Measurements from ENCODE around the gene C2orf69. TPM values are rescaled to one million over a fixed set of nuclear protein-coding genes. Genes with fewer than 3 reads are reported as not detected.

C2orf69 gene
- total RNA-seq, 4 donors from 2014 or later: 8.5 to 12.3 (median 9.0) TPM

GRCh38 chr2:199883474-199884212 lies 27.4 kb upstream of the C2orf69 start:
- Histone ChIP-seq H3K27me3 (no peaks in the 10 kb centered on the region), H3K36me3 (no peaks in the 10 kb centered on the region), H3K9me3 (no peaks in the 10 kb centered on the region), H3K27ac (no peak overlapping the region), H3K4me3 (no peak overlapping the region), H3K4me1 (no peaks in the 10 kb centered on the region)
- TF ChIP-seq POLR2A (IDR thresholded peaks at IDR 0.05) (no peak), CTCF (IDR thresholded peaks at IDR 0.05) (no peak)
- no peak for DNase-seq

- no peaks in the 10 kb centered on the region for H3K27me3 ChIP-seq
- DNase-seq: no peak
Observed at GRCh38 chr2:199895406-199895805, 15.7 kb upstream of the C2orf69 start.

GRCh38 chr2:199896617-199897016 lies 14.5 kb upstream of the C2orf69 start:
- Histone ChIP-seq H3K36me3 (no peaks in the 10 kb centered on the region), H3K27me3 (no peaks in the 10 kb centered on the region), H3K9me3 (no peaks in the 10 kb centered on the region), H3K4me3 (no peak overlapping the region), H3K4me1 (no peaks in the 10 kb centered on the region), H3K27ac (no peak overlapping the region)
- DNase-seq: no peak
- TF ChIP-seq POLR2A (IDR thresholded peaks at IDR 0.05) (no peak), CTCF (IDR thresholded peaks at IDR 0.05) (no peak)

More at GRCh38 chr2:199895406-199895805, 15.7 kb upstream of the C2orf69 start:
- Histone ChIP-seq H3K4me1 (no peaks in the 10 kb centered on the region), H3K27ac (no peak overlapping the region), H3K36me3 (no peaks in the 10 kb centered on the region), H3K9me3 (no peaks in the 10 kb centered on the region), H3K4me3 (no peak overlapping the region)
- no peak for TF ChIP-seq POLR2A (IDR thresholded peaks at IDR 0.05)
- no peak for TF ChIP-seq CTCF (IDR thresholded peaks at IDR 0.05)

- no peaks in the 10 kb centered on the region for H3K4me1 ChIP-seq
- DNase-seq: no peak
- no peaks in the 10 kb centered on the region for H3K9me3 ChIP-seq
- H3K27me3 ChIP-seq: no peaks in the 10 kb centered on the region
- no peak for TF ChIP-seq CTCF (IDR thresholded peaks at IDR 0.05)
- no peak for TF ChIP-seq POLR2A (IDR thresholded peaks at IDR 0.05)
- no peak overlapping the region for H3K27ac ChIP-seq
- no peaks in the 10 kb centered on the region for H3K36me3 ChIP-seq
- H3K4me3 ChIP-seq: no peak overlapping the region
Observed at GRCh38 chr2:199901942-199902341, 9.2 kb upstream of the C2orf69 start.

- Histone ChIP-seq H3K27ac (no peak overlapping the region), H3K9me3 (no peaks in the 10 kb centered on the region), H3K27me3 (no peaks in the 10 kb centered on the region), H3K4me1 (no peaks in the 10 kb centered on the region), H3K36me3 (no peaks in the 10 kb centered on the region), H3K4me3 (no peak overlapping the region)
- DNase-seq: no peak
- TF ChIP-seq POLR2A (IDR thresholded peaks at IDR 0.05) (no peak), CTCF (IDR thresholded peaks at IDR 0.05) (no peak)
Observed at GRCh38 chr2:199902486-199903110, 8.5 kb upstream of the C2orf69 start.

All from Peyer's patch (tissue), 4 donors.